GM10248 (cell line): ENCODE results near the gene NEK11.

ENCODE experiments used
- CTCF ChIA-PET: fragments of 300-600 bp; sonication (Branson Sonifier 250); formaldehyde crosslinking; extraction: SDS; loops from one replicate; lab custom pipeline; 2021; ENCODE audit warnings: antibody characterized with exemption; lab: Yijun Ruan, JAX
- POLR2A ChIA-PET: fragments of 350-650 bp; sonication (Branson Sonifier 250); formaldehyde crosslinking; extraction: SDS; loops from one replicate; lab custom pipeline; 2020; ENCODE audit warnings: antibody characterized with exemption; lab: Yijun Ruan, JAX
- DNase-seq: peaks from one replicate; pipeline ENCODE4 v3.0.0; 2012; ENCODE audit errors: extremely low spot score
- TF ChIP-seq, protein P1 (sequence below): IDR thresholded peaks from 2 replicates; pipeline ENCODE4 v1.5.1; 2012; ENCODE audit warnings: mild to moderate bottlenecking, low read depth; ENCODE audit errors: extremely low read depth, missing control alignments, control extremely low read depth

NEK11 gene

DNA sequence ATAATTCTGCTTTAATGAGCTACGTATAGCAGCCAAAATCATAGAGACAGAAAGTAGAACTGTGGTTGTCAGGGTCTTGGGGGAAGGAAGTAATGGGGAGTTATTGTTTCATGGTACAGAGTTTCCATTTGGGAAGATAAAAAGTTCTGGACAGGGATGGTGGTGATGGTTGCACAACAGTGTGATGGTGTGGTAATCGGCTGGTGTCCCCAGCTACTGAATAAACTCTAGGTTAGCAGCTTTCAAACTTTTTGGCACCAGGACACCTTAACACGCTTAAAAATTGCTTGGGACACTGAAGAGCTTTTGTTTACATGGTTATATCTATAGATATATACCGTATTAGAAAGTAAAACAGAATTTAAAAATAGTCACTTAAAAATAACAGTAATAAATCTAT lies 166.0 kb downstream of the NEK11 start:
- TF ChIP-seq, protein P1, sequence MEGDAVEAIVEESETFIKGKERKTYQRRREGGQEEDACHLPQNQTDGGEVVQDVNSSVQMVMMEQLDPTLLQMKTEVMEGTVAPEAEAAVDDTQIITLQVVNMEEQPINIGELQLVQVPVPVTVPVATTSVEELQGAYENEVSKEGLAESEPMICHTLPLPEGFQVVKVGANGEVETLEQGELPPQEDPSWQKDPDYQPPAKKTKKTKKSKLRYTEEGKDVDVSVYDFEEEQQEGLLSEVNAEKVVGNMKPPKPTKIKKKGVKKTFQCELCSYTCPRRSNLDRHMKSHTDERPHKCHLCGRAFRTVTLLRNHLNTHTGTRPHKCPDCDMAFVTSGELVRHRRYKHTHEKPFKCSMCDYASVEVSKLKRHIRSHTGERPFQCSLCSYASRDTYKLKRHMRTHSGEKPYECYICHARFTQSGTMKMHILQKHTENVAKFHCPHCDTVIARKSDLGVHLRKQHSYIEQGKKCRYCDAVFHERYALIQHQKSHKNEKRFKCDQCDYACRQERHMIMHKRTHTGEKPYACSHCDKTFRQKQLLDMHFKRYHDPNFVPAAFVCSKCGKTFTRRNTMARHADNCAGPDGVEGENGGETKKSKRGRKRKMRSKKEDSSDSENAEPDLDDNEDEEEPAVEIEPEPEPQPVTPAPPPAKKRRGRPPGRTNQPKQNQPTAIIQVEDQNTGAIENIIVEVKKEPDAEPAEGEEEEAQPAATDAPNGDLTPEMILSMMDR = no peak
- ChIA-PET POLR2A (no interaction called here), CTCF (interaction anchor here (1.1 kb wide), 1 partner anchor 16 kb away, joined by 3 read pairs; no protein-coding TSS in a partner anchor)
- DNase-seq = no peak

DNA sequence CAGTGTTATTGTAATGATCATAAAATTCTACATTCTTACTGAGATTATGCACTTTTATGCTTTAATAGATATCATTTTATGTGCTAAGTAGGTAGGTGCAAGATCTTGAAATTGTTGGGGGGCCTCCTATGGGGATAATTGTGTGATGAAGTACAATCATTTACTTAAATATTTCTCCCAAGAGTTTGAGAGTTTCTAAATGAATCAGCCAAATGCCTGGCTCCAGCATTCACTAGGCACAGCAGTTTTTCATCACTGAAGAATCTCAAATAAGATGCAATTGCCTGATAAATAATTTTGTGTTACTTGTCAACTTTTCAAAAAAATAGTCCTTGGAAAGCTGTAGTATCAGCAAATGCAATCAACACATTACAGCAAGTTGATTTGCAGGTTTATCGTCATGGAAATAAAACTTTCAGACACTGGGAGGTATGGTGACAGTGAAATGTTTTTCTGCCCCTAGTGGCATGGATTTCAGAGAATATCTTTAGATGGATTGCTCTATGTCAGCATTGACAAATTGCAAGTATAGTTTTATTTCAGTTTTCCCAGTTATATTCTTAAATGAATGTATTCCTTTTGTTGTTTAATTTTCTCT lies 167.1 kb downstream of the NEK11 start:
- ChIA-PET POLR2A (no interaction called here), CTCF (no interaction called here)
- TF ChIP-seq, protein P1 = no peak
- no peak for DNase-seq

DNA sequence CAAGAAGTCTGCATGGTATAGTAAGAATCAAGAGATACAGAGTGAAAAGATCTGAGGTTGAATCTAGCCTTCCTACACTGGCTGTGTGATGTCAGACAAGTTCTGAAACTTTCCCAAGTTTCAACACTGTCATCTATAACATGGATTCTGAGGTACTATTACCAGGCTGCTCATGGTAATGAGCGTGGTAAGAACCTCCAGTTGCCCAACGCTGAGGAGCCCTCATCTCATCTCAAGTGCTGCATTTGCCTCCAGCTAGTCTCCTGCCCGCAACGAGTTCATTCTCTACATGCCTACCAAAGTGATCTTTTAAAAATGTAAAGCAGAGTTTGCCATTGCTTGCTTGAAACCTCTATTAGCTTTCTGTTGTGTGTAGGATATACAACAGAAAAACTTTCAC lies 168.1 kb downstream of the NEK11 start:
- ChIA-PET POLR2A (no interaction called here), CTCF (no interaction called here)
- TF ChIP-seq, protein P1 = no peak
- DNase-seq = no peak

GRCh38 chr3:131200636-131201199 lies 174.0 kb downstream of the NEK11 start:
- TF ChIP-seq, protein P1 = no peak
- POLR2A ChIA-PET = no interaction called here
- no peak for DNase-seq
- CTCF ChIA-PET = no interaction called here

DNA sequence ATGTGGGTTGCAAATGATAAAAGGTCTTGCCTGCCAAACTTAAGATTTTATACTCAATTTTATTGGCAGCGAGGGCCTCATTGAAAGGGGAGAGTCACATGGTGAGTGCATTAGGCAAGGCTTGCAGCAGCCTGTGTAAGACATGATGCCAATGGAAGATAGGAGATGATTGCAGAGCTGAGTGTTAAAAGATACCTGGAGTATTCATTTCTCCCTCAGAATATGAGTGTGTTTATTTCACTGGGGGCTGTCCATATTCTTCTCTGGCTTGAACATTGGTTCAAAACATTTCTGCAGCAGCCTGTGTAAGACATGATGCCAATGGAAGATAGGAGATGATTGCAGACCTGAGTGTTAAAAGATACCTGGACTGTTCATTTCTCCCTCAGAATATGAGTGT lies 189.7 kb downstream of the NEK11 start:
- no peak for DNase-seq
- ChIA-PET CTCF (no interaction called here), POLR2A (no interaction called here)
- TF ChIP-seq, protein P1 = no peak

DNA sequence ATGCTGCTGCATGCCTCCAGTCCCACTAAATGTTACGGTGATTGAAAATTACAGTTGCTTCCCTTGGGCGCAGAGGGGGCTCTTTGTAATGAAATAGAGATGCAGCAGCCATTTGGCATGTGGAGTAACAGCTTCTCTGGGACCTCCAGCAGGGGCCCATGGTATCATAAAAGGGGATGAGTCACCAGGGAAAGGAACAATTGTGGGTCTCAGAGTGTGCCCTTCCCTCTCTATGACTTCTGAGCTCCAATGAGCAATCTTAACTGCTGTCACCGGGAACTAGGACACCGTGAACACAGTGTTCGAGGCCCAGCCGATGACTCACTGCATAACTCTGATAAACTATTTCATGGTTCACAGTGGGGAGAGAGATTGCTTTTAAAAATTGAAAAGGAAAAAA lies 190.1 kb downstream of the NEK11 start:
- no peak for DNase-seq
- POLR2A ChIA-PET = no interaction called here
- TF ChIP-seq, protein P1 = no peak

GRCh38 chr3:131217296-131217741 lies 190.6 kb downstream of the NEK11 start:
- no peak for DNase-seq
- TF ChIP-seq, protein P1 = no peak
- POLR2A ChIA-PET = no interaction called here
- CTCF ChIA-PET = no interaction called here

More for the DNA sequence above, 190.1 kb downstream of the NEK11 start:
- CTCF ChIA-PET = no interaction called here
